ENCODE data around the gene ARFGEF2.
"Not testable (repeated sequence)": the region's sequence is repeated elsewhere in the genome, so short reads cannot be mapped to it uniquely, and the experiment has no call there.

ARFGEF2 gene

GRCh38 chr20:48886194-48886593, 35.3 kb upstream of the ARFGEF2 start:
- Histone ChIP-seq H3K4me2 (ENCODE audit: low read length) (no peak overlapping the region), H3K4me1 (ENCODE audit: control insufficient read depth, low read length) (no peaks in the 10 kb centered on the region), H3K27ac (ENCODE audit: low read depth, low read length) (no peak overlapping the region), H3K79me2 (ENCODE audit: control insufficient read depth, low read length) (no peaks in the 10 kb centered on the region), H3K4me3 (ENCODE audit: low read length) (no peak overlapping the region), H3K36me3 (ENCODE audit: control insufficient read depth, low read length) (no peaks in the 10 kb centered on the region), H3F3A (ENCODE audit: control insufficient read depth, insufficient read depth) (peaks cover 3% of the 10 kb centered on the region; the same call in 1 of the 2 replicates), H4K20me1 (ENCODE audit: control insufficient read depth, insufficient read depth, low read depth, low read length) (no peaks in the 10 kb centered on the region), H3K27me3 (ENCODE audit: control insufficient read depth, low read length) (no peaks in the 10 kb centered on the region; the same call in 1 of the 2 replicates), H3K9me2 (replicated peaks; ENCODE audit: control insufficient read depth, low read length) (no peaks in the 10 kb centered on the region), H3K9me3 (ENCODE audit: control insufficient read depth, insufficient read depth, low read length) (no peaks in the 10 kb centered on the region)
- TF ChIP-seq CTCF (IDR thresholded peaks at IDR 0.05; ENCODE audit: low read depth, low read length, poor library complexity, severe bottlenecking): no peak
- TF ChIP-seq EZH2phosphoT487 (IDR thresholded peaks at IDR 0.05; ENCODE audit: borderline replicate concordance, low read length): no peak

GRCh38 chr20:48886811-48887210, 34.7 kb upstream of the ARFGEF2 start:
- no peak overlapping the region for H3K4me2 ChIP-seq (ENCODE audit: low read length)

GRCh38 chr20:48888517-48888916, 33.0 kb upstream of the ARFGEF2 start:
- H3K9me2 ChIP-seq (replicated peaks; ENCODE audit: control insufficient read depth, low read length); H3K9me3 ChIP-seq (ENCODE audit: control insufficient read depth, insufficient read depth, low read length); H3K4me3 ChIP-seq (ENCODE audit: low read length); H3K27me3 ChIP-seq (ENCODE audit: control insufficient read depth, low read length); H3K36me3 ChIP-seq (ENCODE audit: control insufficient read depth, low read length); H3F3A ChIP-seq (ENCODE audit: control insufficient read depth, insufficient read depth); H3K79me2 ChIP-seq (ENCODE audit: control insufficient read depth, low read length); H3K4me1 ChIP-seq (ENCODE audit: control insufficient read depth, low read length); H4K20me1 ChIP-seq (ENCODE audit: control insufficient read depth, insufficient read depth, low read depth, low read length); H3K27ac ChIP-seq (ENCODE audit: low read depth, low read length); H3K4me2 ChIP-seq (ENCODE audit: low read length): not testable (repeated sequence)

More at GRCh38 chr20:48886811-48887210, 34.7 kb upstream of the ARFGEF2 start:
- no peaks in the 10 kb centered on the region for H3K9me3 ChIP-seq (ENCODE audit: control insufficient read depth, insufficient read depth, low read length)
- no peaks in the 10 kb centered on the region; the same call in 1 of the 2 replicates for H3K27me3 ChIP-seq (ENCODE audit: control insufficient read depth, low read length)
- no peak overlapping the region for H3K4me3 ChIP-seq (ENCODE audit: low read length)
- H4K20me1 ChIP-seq (ENCODE audit: control insufficient read depth, insufficient read depth, low read depth, low read length): no peaks in the 10 kb centered on the region
- H3K9me2 ChIP-seq (replicated peaks; ENCODE audit: control insufficient read depth, low read length): no peaks in the 10 kb centered on the region
- H3K36me3 ChIP-seq (ENCODE audit: control insufficient read depth, low read length): no peaks in the 10 kb centered on the region
- H3K27ac ChIP-seq (ENCODE audit: low read depth, low read length): no peak overlapping the region
- TF ChIP-seq CTCF (IDR thresholded peaks at IDR 0.05; ENCODE audit: low read depth, low read length, poor library complexity, severe bottlenecking) (no peak), EZH2phosphoT487 (IDR thresholded peaks at IDR 0.05; ENCODE audit: borderline replicate concordance, low read length) (no peak)
- no peaks in the 10 kb centered on the region for H3K79me2 ChIP-seq (ENCODE audit: control insufficient read depth, low read length)
- H3F3A ChIP-seq (ENCODE audit: control insufficient read depth, insufficient read depth): peaks cover 3% of the 10 kb centered on the region; the same call in 1 of the 2 replicates
- no peaks in the 10 kb centered on the region for H3K4me1 ChIP-seq (ENCODE audit: control insufficient read depth, low read length)

- no peaks in the 10 kb centered on the region for H3K36me3 ChIP-seq (ENCODE audit: control insufficient read depth, low read length)
- H3K9me3 ChIP-seq (ENCODE audit: control insufficient read depth, insufficient read depth, low read length): no peaks in the 10 kb centered on the region
- H3K27me3 ChIP-seq (ENCODE audit: control insufficient read depth, low read length): peaks cover 2% of the 10 kb centered on the region
- no peaks in the 10 kb centered on the region for H4K20me1 ChIP-seq (ENCODE audit: control insufficient read depth, insufficient read depth, low read depth, low read length)
- H3K79me2 ChIP-seq (ENCODE audit: control insufficient read depth, low read length): no peaks in the 10 kb centered on the region
- TF ChIP-seq EZH2phosphoT487 (IDR thresholded peaks at IDR 0.05; ENCODE audit: borderline replicate concordance, low read length) (no peak), CTCF (IDR thresholded peaks at IDR 0.05; ENCODE audit: low read depth, low read length, poor library complexity, severe bottlenecking) (no peak)
- H3K9me2 ChIP-seq (replicated peaks; ENCODE audit: control insufficient read depth, low read length): no peaks in the 10 kb centered on the region
- no peak overlapping the region for H3K4me3 ChIP-seq (ENCODE audit: low read length)
- H3K4me1 ChIP-seq (ENCODE audit: control insufficient read depth, low read length): no peaks in the 10 kb centered on the region
- H3K27ac ChIP-seq (ENCODE audit: low read depth, low read length): no peak overlapping the region
- H3K4me2 ChIP-seq (ENCODE audit: low read length): no peak overlapping the region
- H3F3A ChIP-seq (ENCODE audit: control insufficient read depth, insufficient read depth): peaks cover 3% of the 10 kb centered on the region; the same call in 1 of the 2 replicates
Observed at GRCh38 chr20:48889140-48889790, 32.2 kb upstream of the ARFGEF2 start.
